Smooth muscle cell (in vitro differentiated cells): Measurements from ENCODE around the gene ACOT9. TPM values are rescaled to one million over a fixed set of nuclear protein-coding genes. Genes with fewer than 3 reads are reported as not detected.
A peak's percentile ranks its signal among the peaks of the same experiment; 100 is the strongest.
"Not testable (repeated sequence)": the region's sequence is repeated elsewhere in the genome, so short reads cannot be mapped to it uniquely, and the experiment has no call there.

ENCODE experiments used
- DNase-seq: peaks from one replicate; lab custom pipeline; 2025; ENCODE audit not compliant: unreplicated experiment; lab: John Stamatoyannopoulos, UW
- H2AFZ ChIP-seq: fragments of 200-600 bp; sonication (generic); 2 replicates; pipeline ENCODE4 v1.6.0; 2016; ENCODE audit warnings: antibody characterized with exemption, low read depth, mild to moderate bottlenecking
- H3F3A ChIP-seq: fragments of 200-600 bp; sonication (generic); 2 replicates; pipeline ENCODE4 v1.6.0; 2017; ENCODE audit warnings: antibody characterized with exemption, low read depth
- H3K27ac ChIP-seq: fragments of 200-600 bp; sonication (generic); 2 replicates; pipeline ENCODE4 v1.5.1; 2016; ENCODE audit warnings: low read depth, mild to moderate bottlenecking
- H3K27me3 ChIP-seq: fragments of 200-600 bp; sonication (generic); 2 replicates; pipeline ENCODE4 v1.6.1; 2016; ENCODE audit warnings: low read depth, mild to moderate bottlenecking
- H3K36me3 ChIP-seq: fragments of 200-600 bp; sonication (generic); 2 replicates; pipeline ENCODE4 v1.5.1; 2016; ENCODE audit warnings: low read depth
- H3K4me1 ChIP-seq: fragments of 200-600 bp; sonication (generic); 2 replicates; pipeline ENCODE4 v1.5.1; 2016; ENCODE audit warnings: low read depth
- H3K4me2 ChIP-seq: fragments of 200-600 bp; sonication (generic); 2 replicates; pipeline ENCODE4 v1.6.0; 2016; ENCODE audit warnings: mild to moderate bottlenecking
- H3K4me3 ChIP-seq: fragments of 200-600 bp; sonication (generic); 2 replicates; pipeline ENCODE4 v1.5.1; 2016; ENCODE audit warnings: mild to moderate bottlenecking
- H3K79me2 ChIP-seq: fragments of 200-600 bp; sonication (generic); 2 replicates; pipeline ENCODE4 v1.6.0; 2016; ENCODE audit warnings: low read depth, mild to moderate bottlenecking
- H3K9ac ChIP-seq: fragments of 200-600 bp; sonication (generic); 2 replicates; pipeline ENCODE4 v1.6.0; 2016; ENCODE audit warnings: low read depth
- H3K9me3 ChIP-seq: fragments of 200-600 bp; sonication (generic); replicated peaks from 2 replicates; pipeline ENCODE4 v1.5.1; 2016; ENCODE audit warnings: low read depth
- H4K20me1 ChIP-seq: fragments of 200-600 bp; sonication (generic); 2 replicates; pipeline ENCODE4 v1.6.0; 2016; ENCODE audit warnings: low read depth
- WGBS: methylation state at CpG from one replicate; pipeline ENCODE4 v1.1.7; 2016; ENCODE audit warnings: low lambda C conversion rate; 5-methylcytosine and 5-hydroxymethylcytosine counted together
- polyA plus RNA-seq: library from polyadenylated mRNA; unstranded; fragments of >200 nt; fragmentation: Nextera tagmentation; extraction: Ambion mirVana; gene quantifications from 2 replicates; pipeline ENCODE4 v1.2.1, GENCODE V29; 2016
- total RNA-seq: library from RNA; depleted of rRNA; stranded (reverse); fragments of >200 nt; gene quantifications from 2 replicates; pipeline ENCODE4 v1.2.3, GENCODE V29; 2014
- TF ChIP-seq, protein P1 (sequence below): fragments of 200-600 bp; sonication (generic); IDR thresholded peaks from 2 replicates; pipeline ENCODE4 v1.5.1; 2017; ENCODE audit warnings: borderline replicate concordance, mild to moderate bottlenecking, antibody characterized with exemption; ENCODE audit not compliant: insufficient read depth, poor library complexity, severe bottlenecking

The ACOT9 gene
- total and polyA plus RNA-seq, 2 experiments from 2014 or later = 55.4 to 73.2 TPM

DNA sequence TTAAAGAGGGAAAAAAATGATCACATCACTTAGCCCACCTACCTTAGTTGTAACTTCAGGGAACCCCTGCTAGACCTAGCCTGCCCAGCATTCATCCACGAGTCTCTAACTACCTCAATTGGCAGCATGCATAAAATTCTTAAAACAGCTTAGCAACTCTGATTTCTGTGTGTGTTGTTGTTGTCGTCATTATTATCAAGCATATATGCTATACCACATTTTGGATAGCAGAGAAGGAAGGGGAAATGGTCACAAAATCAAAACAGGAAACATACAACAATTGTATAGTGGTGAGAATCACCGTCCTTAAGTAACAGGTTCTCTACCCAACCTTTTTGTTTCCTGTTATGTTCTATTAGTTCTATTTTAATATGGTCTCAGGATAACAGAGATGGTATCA lies 2.7 kb upstream of the ACOT9 start:
- no peaks in the 10 kb centered on the region for H3K36me3 ChIP-seq
- H3K79me2 ChIP-seq = peaks cover 12% of the 10 kb centered on the region
- H3K4me2 ChIP-seq = no peak overlapping the region
- H3K4me3 ChIP-seq = no peak overlapping the region
- no peaks in the 10 kb centered on the region for H3K9me3 ChIP-seq
- no peaks in the 10 kb centered on the region for H3F3A ChIP-seq
- WGBS = 89% methylated on average over 3 of the region's 3 CpGs
- TF ChIP-seq, protein P1, sequence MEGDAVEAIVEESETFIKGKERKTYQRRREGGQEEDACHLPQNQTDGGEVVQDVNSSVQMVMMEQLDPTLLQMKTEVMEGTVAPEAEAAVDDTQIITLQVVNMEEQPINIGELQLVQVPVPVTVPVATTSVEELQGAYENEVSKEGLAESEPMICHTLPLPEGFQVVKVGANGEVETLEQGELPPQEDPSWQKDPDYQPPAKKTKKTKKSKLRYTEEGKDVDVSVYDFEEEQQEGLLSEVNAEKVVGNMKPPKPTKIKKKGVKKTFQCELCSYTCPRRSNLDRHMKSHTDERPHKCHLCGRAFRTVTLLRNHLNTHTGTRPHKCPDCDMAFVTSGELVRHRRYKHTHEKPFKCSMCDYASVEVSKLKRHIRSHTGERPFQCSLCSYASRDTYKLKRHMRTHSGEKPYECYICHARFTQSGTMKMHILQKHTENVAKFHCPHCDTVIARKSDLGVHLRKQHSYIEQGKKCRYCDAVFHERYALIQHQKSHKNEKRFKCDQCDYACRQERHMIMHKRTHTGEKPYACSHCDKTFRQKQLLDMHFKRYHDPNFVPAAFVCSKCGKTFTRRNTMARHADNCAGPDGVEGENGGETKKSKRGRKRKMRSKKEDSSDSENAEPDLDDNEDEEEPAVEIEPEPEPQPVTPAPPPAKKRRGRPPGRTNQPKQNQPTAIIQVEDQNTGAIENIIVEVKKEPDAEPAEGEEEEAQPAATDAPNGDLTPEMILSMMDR = no peak
- DNase-seq = no peak
- no peak overlapping the region for H3K27ac ChIP-seq
- no peaks in the 10 kb centered on the region for H4K20me1 ChIP-seq
- no peak overlapping the region for H3K9ac ChIP-seq
- H3K27me3 ChIP-seq = no peaks in the 10 kb centered on the region
- no peaks in the 10 kb centered on the region for H3K4me1 ChIP-seq
- no peak overlapping the region for H2AFZ ChIP-seq

DNA sequence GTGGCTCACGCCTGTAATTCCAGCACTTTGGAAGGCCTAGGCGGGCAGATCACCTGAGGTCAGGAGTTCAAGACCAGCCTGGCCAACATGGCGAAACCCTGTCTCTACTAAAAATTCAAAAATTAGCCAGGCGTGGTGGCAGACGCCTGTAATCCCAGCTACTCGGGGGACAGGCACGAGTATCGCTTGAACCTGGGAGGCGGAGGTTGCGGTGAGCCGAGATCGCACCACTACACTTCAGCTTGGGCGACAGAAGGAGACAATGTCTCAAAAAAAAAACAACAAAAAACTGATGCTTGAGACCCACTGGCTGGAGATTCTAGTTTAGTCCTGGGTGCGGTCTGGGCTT lies 521 bp upstream of the ACOT9 start:
- not testable (repeated sequence) for H3K27me3 ChIP-seq, H3K36me3 ChIP-seq, DNase-seq, H3K4me1 ChIP-seq, H3K9me3 ChIP-seq, H3F3A ChIP-seq, H4K20me1 ChIP-seq, H2AFZ ChIP-seq
- Histone ChIP-seq H3K9ac (peak overlapping the region; percentile 50), H3K79me2 (peaks cover 33% of the 10 kb centered on the region), H3K27ac (peak overlapping the region; percentile 90), H3K4me3 (peak overlapping the region; percentile 61), H3K4me2 (peak overlapping the region; percentile 59)
- 80% methylated on average over 14 of the region's 14 CpGs for WGBS

GRCh38 chrX:23742174-23742696 lies 841 bp downstream of the ACOT9 start:
- DNase-seq = peak; percentile 3
- Histone ChIP-seq H3K9me3 (no peaks in the 10 kb centered on the region), H3K4me2 (peak overlapping the region; percentile 87), H3K27ac (peak overlapping the region; percentile 90), H3K36me3 (no peaks in the 10 kb centered on the region), H3K9ac (peak overlapping the region; percentile 94), H3K79me2 (peaks cover 44% of the 10 kb centered on the region), H3F3A (no peaks in the 10 kb centered on the region), H2AFZ (no peak overlapping the region), H3K4me1 (no peaks in the 10 kb centered on the region), H3K4me3 (peak overlapping the region; percentile 61), H3K27me3 (no peaks in the 10 kb centered on the region), H4K20me1 (peaks cover 17% of the 10 kb centered on the region)
- WGBS = 28% methylated on average over 6 of the region's 6 CpGs
- TF ChIP-seq, protein P1 = peak; percentile 5

DNA sequence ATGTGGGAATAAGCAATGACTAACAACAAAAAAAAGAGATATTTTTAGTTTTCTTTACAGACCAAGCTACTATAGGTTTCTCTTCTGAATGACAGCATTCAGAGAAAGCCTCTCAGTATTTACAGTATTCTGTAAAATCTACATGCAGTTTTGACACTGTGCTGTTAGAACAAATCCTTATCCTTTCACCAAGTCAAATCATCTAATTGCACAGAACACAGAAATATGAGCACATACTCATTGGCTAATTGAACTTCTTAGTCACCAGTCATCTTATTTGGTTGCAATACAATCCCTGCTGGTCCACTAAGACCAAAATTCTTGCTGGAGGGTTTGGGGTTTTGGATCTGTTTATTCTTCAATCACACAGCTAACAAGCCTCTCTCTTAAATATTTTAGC lies 5.7 kb downstream of the ACOT9 start:
- no peaks in the 10 kb centered on the region for H3K9me3 ChIP-seq
- H3K27ac ChIP-seq = no peak overlapping the region
- H2AFZ ChIP-seq = no peak overlapping the region
- TF ChIP-seq, protein P1 = no peak
- peaks cover 51% of the 10 kb centered on the region for H4K20me1 ChIP-seq
- no peak for DNase-seq
- H3K27me3 ChIP-seq = no peaks in the 10 kb centered on the region
- H3K4me1 ChIP-seq = no peaks in the 10 kb centered on the region
- H3K36me3 ChIP-seq = no peaks in the 10 kb centered on the region
- no peak overlapping the region for H3K4me3 ChIP-seq
- no peak overlapping the region for H3K9ac ChIP-seq
- no peak overlapping the region for H3K4me2 ChIP-seq
- no peaks in the 10 kb centered on the region for H3F3A ChIP-seq
- peaks cover 63% of the 10 kb centered on the region for H3K79me2 ChIP-seq
